DND-41 (cell line): ENCODE measurements around the gene LIPF.

Experiments used
- ATAC-seq: fragments of 200-7000 bp; cut with Tn5 transposase; 3 replicates; pipeline ENCODE4 v1.9.1; 2021; ENCODE audit warnings: low read depth; ENCODE audit not compliant: insufficient read depth
- DNase-seq: peaks from one replicate; pipeline ENCODE4 v3.0.0-alpha.2; 2020
- H2AFZ ChIP-seq: 2 replicates; pipeline ENCODE4 v1.6.0; 2012; ENCODE audit warnings: low read depth, low read length
- H3K27ac ChIP-seq: 2 replicates; pipeline ENCODE4 v1.5.1; 2012; ENCODE audit warnings: low read length, inconsistent platforms
- H3K27me3 ChIP-seq: fragments of 200-600 bp; sonication (generic); 2 replicates; pipeline ENCODE4 v1.6.0; 2012; ENCODE audit warnings: low read length, mild to moderate bottlenecking, inconsistent platforms; ENCODE audit not compliant: insufficient read depth, poor library complexity
- H3K36me3 ChIP-seq: 2 replicates; pipeline ENCODE4 v1.5.1; 2012; ENCODE audit warnings: low read length, inconsistent platforms; ENCODE audit not compliant: insufficient read depth
- H3K4me1 ChIP-seq: 2 replicates; pipeline ENCODE4 v1.5.1; 2012; ENCODE audit warnings: mild to moderate bottlenecking, low read length; ENCODE audit not compliant: insufficient read depth
- H3K4me2 ChIP-seq: 2 replicates; pipeline ENCODE4 v1.6.0; 2012; ENCODE audit warnings: mild to moderate bottlenecking, moderate library complexity, low read length, inconsistent platforms; ENCODE audit not compliant: insufficient read depth
- H3K4me3 ChIP-seq, 2 experiments: fragments of 200-600 bp in 1 of 2; shearing (Covaris generic) in 1 of 2; 2 replicates each; pipeline ENCODE4 v1.5.1; 2012 to 2016; ENCODE audit warnings: inconsistent platforms in 2 of 2, low read length in 2 of 2, mild to moderate bottlenecking in 2 of 2, low read depth in 1 of 2, moderate library complexity in 1 of 2
- H3K79me2 ChIP-seq: 2 replicates; pipeline ENCODE4 v1.6.0; 2012; ENCODE audit warnings: low read length, inconsistent platforms; ENCODE audit not compliant: insufficient read depth
- H3K9ac ChIP-seq: 2 replicates; pipeline ENCODE4 v1.6.0; 2012; ENCODE audit warnings: low read depth, mild to moderate bottlenecking, inconsistent platforms, low read length, moderate library complexity
- H3K9me3 ChIP-seq: 2 replicates; pipeline ENCODE4 v1.5.1; 2012; ENCODE audit warnings: low read length, moderate library complexity, mild to moderate bottlenecking, inconsistent platforms; ENCODE audit not compliant: insufficient read depth, severe bottlenecking
- H4K20me1 ChIP-seq: 2 replicates; pipeline ENCODE4 v1.6.0; 2012; ENCODE audit warnings: low read length; ENCODE audit not compliant: insufficient read depth
- CTCF ChIP-seq: IDR thresholded peaks from 2 replicates; pipeline ENCODE4 v1.5.1; 2012; ENCODE audit warnings: borderline replicate concordance, low read length, moderate library complexity, mild to moderate bottlenecking; ENCODE audit not compliant: poor library complexity, severe bottlenecking; ENCODE audit errors: extremely low read depth
- EZH2 ChIP-seq: IDR thresholded peaks from 3 replicates; pipeline ENCODE4 v1.6.1; 2012; ENCODE audit warnings: borderline replicate concordance, low read depth, mild to moderate bottlenecking, moderate library complexity, low read length, inconsistent platforms; ENCODE audit not compliant: severe bottlenecking

LIPF gene

GRCh38 chr10:88687853-88688467, 23.7 kb downstream of the LIPF start:
- H3K36me3 ChIP-seq, result no peaks in the 10 kb centered on the region
- no peaks in the 10 kb centered on the region for H3K4me1 ChIP-seq
- H4K20me1 ChIP-seq, result no peaks in the 10 kb centered on the region
- TF ChIP-seq EZH2, result no peak
- TF ChIP-seq CTCF, result peak; percentile 80
- H3K27me3 ChIP-seq, result peaks cover 2% of the 10 kb centered on the region
- H3K9ac ChIP-seq, result no peak overlapping the region
- ATAC-seq (peak; percentile 53; the same call in 1 of the 3 replicates), DNase-seq (no peak)
- no peaks in the 10 kb centered on the region for H3K9me3 ChIP-seq
- no peak overlapping the region for H2AFZ ChIP-seq
- H3K4me2 ChIP-seq, result no peak overlapping the region
- no peak overlapping the region for H3K4me3 ChIP-seq
- no peak overlapping the region for H3K27ac ChIP-seq
- H3K79me2 ChIP-seq, result no peaks in the 10 kb centered on the region

GRCh38 chr10:88689366-88689765, 25.1 kb downstream of the LIPF start:
- no peaks in the 10 kb centered on the region for H3K79me2 ChIP-seq
- ATAC-seq, result no peak
- H3K4me2 ChIP-seq, result no peak overlapping the region
- no peak overlapping the region for H3K4me3 ChIP-seq
- no peak overlapping the region for H3K27ac ChIP-seq
- no peaks in the 10 kb centered on the region for H4K20me1 ChIP-seq
- no peak overlapping the region for H3K9ac ChIP-seq
- no peaks in the 10 kb centered on the region for H3K36me3 ChIP-seq
- H3K9me3 ChIP-seq, result no peaks in the 10 kb centered on the region
- H2AFZ ChIP-seq, result no peak overlapping the region
- no peaks in the 10 kb centered on the region for H3K4me1 ChIP-seq
- TF ChIP-seq EZH2, result no peak
- TF ChIP-seq CTCF, result no peak
- peaks cover 2% of the 10 kb centered on the region for H3K27me3 ChIP-seq
- DNase-seq, result no peak

- no peak for ATAC-seq
- no peak for TF ChIP-seq EZH2
Measured at GRCh38 chr10:88693392-88694020, 29.3 kb downstream of the LIPF start.

GRCh38 chr10:88702848-88703597, 38.8 kb downstream of the LIPF start:
- Histone ChIP-seq H3K27me3 (peaks cover 34% of the 10 kb centered on the region), H2AFZ (no peak overlapping the region), H3K79me2 (no peaks in the 10 kb centered on the region), H3K27ac (no peak overlapping the region), H3K9me3 (no peaks in the 10 kb centered on the region), H3K4me1 (no peaks in the 10 kb centered on the region), H4K20me1 (no peaks in the 10 kb centered on the region), H3K9ac (no peak overlapping the region), H3K4me3 (no peak overlapping the region), H3K4me2 (no peak overlapping the region), H3K36me3 (no peaks in the 10 kb centered on the region)
- DNase-seq (no peak), ATAC-seq (no peak)
- TF ChIP-seq EZH2 (no peak), CTCF (no peak)

More at GRCh38 chr10:88693392-88694020, 29.3 kb downstream of the LIPF start:
- Histone ChIP-seq H3K9me3 (no peaks in the 10 kb centered on the region), H3K27ac (no peak overlapping the region), H3K27me3 (peaks cover 12% of the 10 kb centered on the region), H4K20me1 (no peaks in the 10 kb centered on the region), H3K4me3 (no peak overlapping the region), H3K36me3 (no peaks in the 10 kb centered on the region), H3K9ac (no peak overlapping the region), H3K79me2 (no peaks in the 10 kb centered on the region), H3K4me1 (no peaks in the 10 kb centered on the region), H2AFZ (no peak overlapping the region), H3K4me2 (no peak overlapping the region)
- no peak for DNase-seq
